ENCODE data around the gene SLC2A6. TPM values are rescaled to one million over a fixed set of nuclear protein-coding genes. Genes with fewer than 3 reads are reported as not detected.

The SLC2A6 gene
- total RNA-seq, 1 donor from 2014 or later = 8.4 TPM

DNA sequence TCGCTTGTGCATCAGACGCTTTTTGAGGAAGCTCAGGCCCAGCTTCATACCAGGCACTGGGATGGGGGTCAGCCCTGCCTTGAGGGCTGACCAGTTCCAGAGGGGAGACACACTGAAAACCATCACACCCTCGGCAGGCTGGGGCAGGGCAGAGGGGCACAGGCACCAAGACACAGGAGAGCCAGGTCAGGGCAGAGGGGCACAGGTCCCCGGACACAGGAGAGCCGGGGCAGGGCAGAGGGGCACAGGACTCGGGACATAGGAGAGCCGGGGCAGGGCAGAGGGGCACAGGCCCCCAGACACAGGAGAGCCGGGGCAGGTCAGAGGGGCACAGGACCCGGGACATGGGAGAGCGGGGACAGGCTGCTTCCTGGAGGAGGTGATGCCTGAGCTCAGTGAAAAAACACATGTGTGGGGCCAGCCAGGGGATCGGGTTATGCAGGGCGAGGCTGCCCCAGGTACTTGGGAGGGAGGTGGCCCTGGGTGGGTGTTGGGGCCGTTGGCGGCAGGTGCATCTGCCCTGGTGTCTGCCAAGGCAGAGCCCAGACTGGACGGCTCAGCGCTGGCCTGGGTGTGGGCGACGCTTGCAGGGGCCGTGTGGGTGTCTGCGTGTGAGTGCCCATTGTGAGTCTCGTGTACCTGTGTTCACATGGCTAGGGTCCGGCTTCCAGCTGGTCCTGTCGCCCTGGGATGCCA lies 15.1 kb upstream of the SLC2A6 start:
- peaks cover 43% of the 10 kb centered on the region for H3K4me1 Mint-ChIP-seq (ENCODE audit: unreplicated experiment)
- TF ChIP-seq, protein P1, sequence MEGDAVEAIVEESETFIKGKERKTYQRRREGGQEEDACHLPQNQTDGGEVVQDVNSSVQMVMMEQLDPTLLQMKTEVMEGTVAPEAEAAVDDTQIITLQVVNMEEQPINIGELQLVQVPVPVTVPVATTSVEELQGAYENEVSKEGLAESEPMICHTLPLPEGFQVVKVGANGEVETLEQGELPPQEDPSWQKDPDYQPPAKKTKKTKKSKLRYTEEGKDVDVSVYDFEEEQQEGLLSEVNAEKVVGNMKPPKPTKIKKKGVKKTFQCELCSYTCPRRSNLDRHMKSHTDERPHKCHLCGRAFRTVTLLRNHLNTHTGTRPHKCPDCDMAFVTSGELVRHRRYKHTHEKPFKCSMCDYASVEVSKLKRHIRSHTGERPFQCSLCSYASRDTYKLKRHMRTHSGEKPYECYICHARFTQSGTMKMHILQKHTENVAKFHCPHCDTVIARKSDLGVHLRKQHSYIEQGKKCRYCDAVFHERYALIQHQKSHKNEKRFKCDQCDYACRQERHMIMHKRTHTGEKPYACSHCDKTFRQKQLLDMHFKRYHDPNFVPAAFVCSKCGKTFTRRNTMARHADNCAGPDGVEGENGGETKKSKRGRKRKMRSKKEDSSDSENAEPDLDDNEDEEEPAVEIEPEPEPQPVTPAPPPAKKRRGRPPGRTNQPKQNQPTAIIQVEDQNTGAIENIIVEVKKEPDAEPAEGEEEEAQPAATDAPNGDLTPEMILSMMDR (IDR thresholded peaks at IDR 0.05) = no peak
- H3K27me3 Mint-ChIP-seq (ENCODE audit: unreplicated experiment) = peaks cover 19% of the 10 kb centered on the region
- DNase-seq (ENCODE audit: extremely low spot score, unreplicated experiment) = no peak
- H3K9me3 Mint-ChIP-seq (ENCODE audit: unreplicated experiment) = no peaks in the 10 kb centered on the region
- H3K36me3 Mint-ChIP-seq (ENCODE audit: unreplicated experiment) = no peaks in the 10 kb centered on the region
- no peak overlapping the region for H3K4me3 Mint-ChIP-seq (ENCODE audit: unreplicated experiment)
- H3K27ac Mint-ChIP-seq (ENCODE audit: unreplicated experiment) = no peak overlapping the region

DNA sequence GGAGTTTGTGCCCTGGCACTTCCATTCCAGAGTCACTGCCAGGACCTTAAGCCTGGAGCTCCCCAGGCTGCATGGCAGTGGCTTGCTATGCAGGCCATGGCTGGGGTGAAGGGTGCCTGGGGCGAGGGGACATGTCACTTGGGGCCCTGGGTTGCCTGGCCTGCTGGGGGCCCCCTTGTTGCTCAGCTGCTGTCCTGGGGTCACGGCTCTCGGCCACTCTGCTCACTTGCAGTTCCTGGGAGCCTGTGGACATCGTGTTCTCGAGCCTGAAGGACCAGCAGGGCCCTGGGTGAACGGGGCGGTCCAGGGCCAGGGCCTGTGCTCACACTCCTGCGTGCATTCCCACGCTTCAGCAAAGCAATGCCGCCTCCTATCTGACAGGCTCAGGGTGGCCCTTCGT lies 14.5 kb upstream of the SLC2A6 start:
- TF ChIP-seq, protein P1 (IDR thresholded peaks at IDR 0.05) = no peak
- no peak overlapping the region for H3K4me3 Mint-ChIP-seq (ENCODE audit: unreplicated experiment)
- peak overlapping the region; percentile 89 for H3K27ac Mint-ChIP-seq (ENCODE audit: unreplicated experiment)
- no peaks in the 10 kb centered on the region for H3K9me3 Mint-ChIP-seq (ENCODE audit: unreplicated experiment)
- DNase-seq (ENCODE audit: extremely low spot score, unreplicated experiment) = no peak
- peaks cover 16% of the 10 kb centered on the region for H3K27me3 Mint-ChIP-seq (ENCODE audit: unreplicated experiment)
- peaks cover 45% of the 10 kb centered on the region for H3K4me1 Mint-ChIP-seq (ENCODE audit: unreplicated experiment)
- no peaks in the 10 kb centered on the region for H3K36me3 Mint-ChIP-seq (ENCODE audit: unreplicated experiment)

DNA sequence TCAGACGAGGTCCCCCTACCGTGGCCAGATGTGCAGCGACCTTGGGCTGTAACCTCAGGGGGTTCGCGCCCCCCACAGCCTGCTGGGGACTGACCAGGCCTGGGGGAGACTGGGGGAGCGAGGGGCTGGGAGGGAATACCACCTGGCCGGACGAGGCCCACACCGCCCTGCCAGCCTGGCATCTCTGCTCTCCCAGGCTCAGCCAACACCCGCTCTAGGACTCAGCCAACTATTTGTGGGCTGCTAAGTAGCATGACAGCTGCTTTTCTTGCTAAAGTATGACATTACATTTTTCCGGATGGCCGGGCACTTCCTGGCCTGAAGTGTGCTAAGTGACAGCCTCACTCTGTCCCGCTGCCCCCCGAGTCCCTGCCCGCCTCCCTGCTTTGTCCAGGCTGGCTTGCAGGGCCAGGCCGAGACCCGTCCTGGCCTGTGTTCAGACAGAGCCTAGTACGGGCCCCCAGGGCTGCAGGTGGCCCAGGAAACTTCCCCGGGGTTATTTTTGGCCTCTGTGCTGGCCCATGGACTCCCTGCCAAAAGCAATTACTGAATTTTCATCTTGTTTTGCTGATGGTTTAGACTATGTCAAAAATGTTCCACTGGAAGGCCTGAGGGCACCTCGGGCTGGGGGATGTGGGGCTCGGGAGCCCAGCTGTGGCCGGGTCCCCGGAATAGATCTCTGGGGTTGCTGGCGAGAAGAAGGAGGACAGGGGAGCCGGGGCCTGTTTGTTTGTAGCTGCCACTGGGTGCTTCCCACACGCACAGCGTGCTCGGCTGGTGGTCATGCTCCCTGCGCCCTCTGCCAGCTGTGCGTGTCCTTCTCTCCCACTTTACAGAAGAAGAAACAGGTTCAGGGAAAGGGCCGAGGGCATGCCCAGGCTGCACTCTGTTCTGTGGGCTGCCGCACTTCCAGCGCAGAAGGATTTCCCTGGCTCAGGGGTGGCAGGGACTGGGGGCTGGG lies 13.4 kb upstream of the SLC2A6 start:
- H3K27ac Mint-ChIP-seq (ENCODE audit: unreplicated experiment) = peak overlapping the region; percentile 89
- no peaks in the 10 kb centered on the region for H3K9me3 Mint-ChIP-seq (ENCODE audit: unreplicated experiment)
- H3K36me3 Mint-ChIP-seq (ENCODE audit: unreplicated experiment) = no peaks in the 10 kb centered on the region
- TF ChIP-seq, protein P1 (IDR thresholded peaks at IDR 0.05) = no peak
- H3K4me1 Mint-ChIP-seq (ENCODE audit: unreplicated experiment) = peaks cover 47% of the 10 kb centered on the region
- DNase-seq (ENCODE audit: extremely low spot score, unreplicated experiment) = no peak
- H3K4me3 Mint-ChIP-seq (ENCODE audit: unreplicated experiment) = peak overlapping the region; percentile 14
- peaks cover 6% of the 10 kb centered on the region for H3K27me3 Mint-ChIP-seq (ENCODE audit: unreplicated experiment)

DNA sequence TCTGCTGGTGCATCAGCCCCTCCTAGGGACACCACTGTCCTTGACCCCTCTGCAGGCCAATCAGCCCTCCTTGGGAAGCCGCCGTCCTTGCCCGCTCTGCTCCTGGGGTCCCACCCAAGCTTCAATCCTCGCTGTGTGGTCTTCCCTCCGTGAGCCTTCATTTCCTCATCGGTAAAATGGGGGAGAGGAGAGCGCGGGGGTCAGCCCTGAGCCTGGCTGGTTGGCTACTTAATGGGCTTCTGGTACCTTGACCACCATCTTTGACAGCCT lies 12.7 kb upstream of the SLC2A6 start:
- Mint-ChIP-seq H3K9me3 (ENCODE audit: unreplicated experiment) (no peaks in the 10 kb centered on the region), H3K27ac (ENCODE audit: unreplicated experiment) (peak overlapping the region; percentile 89), H3K36me3 (ENCODE audit: unreplicated experiment) (no peaks in the 10 kb centered on the region), H3K4me1 (ENCODE audit: unreplicated experiment) (peaks cover 47% of the 10 kb centered on the region), H3K27me3 (ENCODE audit: unreplicated experiment) (peaks cover 2% of the 10 kb centered on the region), H3K4me3 (ENCODE audit: unreplicated experiment) (no peak overlapping the region)
- no peak for DNase-seq (ENCODE audit: extremely low spot score, unreplicated experiment)
- TF ChIP-seq, protein P1 (IDR thresholded peaks at IDR 0.05) = no peak

All from osteocyte (in vitro differentiated cells).